HepG2 (cell line): ENCODE results near the gene TUBA4B. TPM values are rescaled to one million over a fixed set of nuclear protein-coding genes. Genes with fewer than 3 reads are reported as not detected.
A peak's percentile ranks its signal among the peaks of the same experiment; 100 is the strongest.

Experiments used
- ATAD3A ChIP-seq: sonication (generic); formaldehyde crosslinking; IDR thresholded peaks from 2 replicates; pipeline ENCODE4 v1.4.0; 2020; ENCODE audit warnings: missing genetic modification reagents
- ATF1 ChIP-seq: IDR thresholded peaks from 2 replicates; pipeline ENCODE4 v1.6.1; 2016; ENCODE audit warnings: mild to moderate bottlenecking, control low read depth
- GABPB1 ChIP-seq: IDR thresholded peaks from 2 replicates; pipeline ENCODE4 v1.6.1; 2016; ENCODE audit warnings: mild to moderate bottlenecking, missing genetic modification reagents, moderate library complexity, missing compliant biosample characterization
- HNRNPLL ChIP-seq: fragments of 200-400 bp; formaldehyde crosslinking; IDR thresholded peaks from 2 replicates; pipeline ENCODE4 v1.6.1; 2017; ENCODE audit warnings: mild to moderate bottlenecking, low read depth, low read length; ENCODE audit not compliant: poor library complexity, severe bottlenecking
- KLF12 ChIP-seq: sonication (generic); formaldehyde crosslinking; IDR thresholded peaks from 2 replicates; pipeline ENCODE4 v1.4.0; 2020; ENCODE audit warnings: missing genetic modification reagents, borderline replicate concordance
- LBX2 ChIP-seq: sonication (generic); formaldehyde crosslinking; IDR thresholded peaks from 2 replicates; pipeline ENCODE4 v1.5.0; 2020; ENCODE audit warnings: missing genetic modification reagents, mild to moderate bottlenecking, borderline replicate concordance
- PCBP1 ChIP-seq: fragments of 200-400 bp; formaldehyde crosslinking; IDR thresholded peaks from 2 replicates; pipeline ENCODE4 v1.6.1; 2017; ENCODE audit warnings: mild to moderate bottlenecking, low read depth, low read length, borderline replicate concordance
- ZHX1 ChIP-seq: sonication (generic); formaldehyde crosslinking; IDR thresholded peaks from 2 replicates; pipeline ENCODE4 v1.8.1; 2022; ENCODE audit warnings: low read depth, mild to moderate bottlenecking, missing genetic modification reagents
- ZNF101 ChIP-seq: sonication (generic); formaldehyde crosslinking; IDR thresholded peaks from 2 replicates; pipeline ENCODE4 v1.4.0; 2020; ENCODE audit warnings: mild to moderate bottlenecking, low read depth, missing genetic modification reagents, borderline replicate concordance
- ZNF274 ChIP-seq: sonication (generic); formaldehyde crosslinking; IDR thresholded peaks from 2 replicates; pipeline ENCODE4 v1.5.1; 2020; ENCODE audit warnings: mild to moderate bottlenecking, missing genetic modification reagents
- ZNF746 ChIP-seq: sonication (generic); formaldehyde crosslinking; IDR thresholded peaks from 2 replicates; pipeline ENCODE4 v1.8.0; 2022; ENCODE audit warnings: mild to moderate bottlenecking, missing genetic modification reagents
- polyA plus RNA-seq, 8 experiments: library from polyadenylated mRNA; depleted of rRNA in 3 of 8; stranded (reverse) in 7 of 8; unstranded in 1 of 8; fragments of >200 nt; fragmentation: Illumina TruSeq in 4 of 8; extraction: Trizol in 4 of 8; gene quantifications; 2 replicates each; pipeline versions ENCODE4 v1.2.1 to v1.2.3, GENCODE V29; 2011 to 2016; ENCODE audit warnings: low read depth in 4 of 8, missing spikeins in 1 of 8, mixed read lengths in 1 of 8; ENCODE audit not compliant: insufficient read depth in 1 of 8
- total RNA-seq, 5 experiments: library from RNA; depleted of rRNA; stranded (reverse); fragments of >200 nt; fragmentation: Illumina TruSeq; extraction: Trizol; gene quantifications; 2 replicates each; pipeline ENCODE4 v1.2.3, GENCODE V29; 2016; ENCODE audit warnings: low read depth in 1 of 5
- TF ChIP-seq, protein P1 (sequence below): sonication (generic); formaldehyde crosslinking; IDR thresholded peaks from 2 replicates; pipeline ENCODE4 v1.5.1; 2020; ENCODE audit warnings: mild to moderate bottlenecking, missing genetic modification reagents, borderline replicate concordance

Gene TUBA4B
- total and polyA plus RNA-seq, 2 of the 13 experiments (the other 11 are each of a cell fraction or from before 2014, with no cell fraction given) = 0.18 to 0.22 TPM

DNA sequence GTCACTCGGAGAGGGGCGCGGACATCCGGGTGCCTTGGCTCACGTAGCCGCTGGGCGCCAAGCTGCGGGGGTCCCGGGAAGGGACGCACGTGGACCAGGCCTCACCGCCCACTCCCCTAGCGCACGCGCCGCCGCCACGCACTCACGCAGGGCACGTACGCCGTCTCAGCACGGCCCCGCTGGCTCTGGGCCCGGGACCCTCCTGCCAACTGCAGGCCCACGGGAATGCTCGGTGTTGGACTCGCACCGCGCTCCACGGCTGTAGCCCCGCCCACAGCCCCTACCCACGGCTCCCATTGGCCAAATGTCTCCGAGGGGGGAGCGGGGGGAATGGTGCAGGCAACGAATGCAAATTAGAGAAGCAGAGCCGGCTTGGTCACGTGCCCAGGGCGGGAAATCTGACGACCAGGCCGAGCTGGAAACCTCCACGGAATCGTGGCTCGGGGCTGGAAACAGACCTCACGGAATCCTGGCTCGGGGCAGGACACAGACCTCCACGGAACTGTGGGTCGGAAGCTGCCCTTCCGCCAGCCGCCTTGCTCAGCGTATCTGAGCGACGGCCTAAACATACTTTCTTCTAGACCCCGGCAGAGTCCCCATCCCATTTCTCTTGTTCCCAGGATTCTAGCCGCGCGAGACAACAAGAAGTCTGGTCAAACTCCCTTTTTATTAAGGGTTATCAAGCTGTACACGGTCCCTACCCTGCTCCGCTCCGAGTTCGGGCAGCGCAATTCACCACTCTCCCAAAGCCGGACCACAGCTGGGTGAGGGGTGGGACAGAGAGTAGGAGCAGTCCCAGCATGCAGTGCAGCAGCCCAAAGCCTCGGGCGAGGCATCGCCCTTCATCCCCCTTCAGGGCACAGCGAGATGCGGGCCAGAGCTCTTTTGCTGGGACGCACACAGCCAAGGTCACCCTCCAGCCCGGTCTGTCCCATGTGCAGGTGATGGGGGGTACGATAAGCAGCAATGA lies 34.0 kb upstream of the TUBA4B start, which contains the start of gene ABCB6 (continued):
- TF ChIP-seq ZHX1 (CRISPR knock-in tag) = 0 out of 2 replicates have a peak, but pooled peaks have one; percentile 73
- no peak for TF ChIP-seq ZNF101
- peak; percentile 58; the same call in 1 of the 2 replicates for TF ChIP-seq ZNF746 (CRISPR knock-in tag)
- TF ChIP-seq PCBP1 = 0 out of 2 replicates have a peak, but pooled peaks have one; percentile 49
- peak; percentile 84 for TF ChIP-seq HNRNPLL
- no peak for TF ChIP-seq ATF1
- peak; percentile 85 for TF ChIP-seq KLF12 (CRISPR knock-in tag)
- TF ChIP-seq ZNF274 (CRISPR knock-in tag) = peak; percentile 99
- no peak for TF ChIP-seq ATAD3A (CRISPR knock-in tag)
- peak; percentile 89; the same call in 1 of the 2 replicates for TF ChIP-seq LBX2
- TF ChIP-seq GABPB1 = peak; percentile 85
- TF ChIP-seq, protein P1, sequence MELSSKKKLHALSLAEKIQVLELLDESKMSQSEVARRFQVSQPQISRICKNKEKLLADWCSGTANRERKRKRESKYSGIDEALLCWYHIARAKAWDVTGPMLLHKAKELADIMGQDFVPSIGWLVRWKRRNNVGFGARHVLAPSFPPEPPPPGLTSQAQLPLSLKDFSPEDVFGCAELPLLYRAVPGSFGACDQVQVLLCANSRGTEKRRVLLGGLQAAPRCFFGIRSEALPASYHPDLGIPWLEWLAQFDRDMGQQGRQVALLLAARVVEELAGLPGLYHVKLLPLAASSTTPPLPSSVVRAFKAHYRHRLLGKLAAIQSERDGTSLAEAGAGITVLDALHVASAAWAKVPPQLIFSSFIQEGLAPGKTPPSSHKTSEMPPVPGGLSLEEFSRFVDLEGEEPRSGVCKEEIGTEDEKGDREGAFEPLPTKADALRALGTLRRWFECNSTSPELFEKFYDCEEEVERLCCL (CRISPR knock-in tag) = 0 out of 2 replicates have a peak, but pooled peaks have one; percentile 41
